HepG2 (cell line): ENCODE measurements around the gene LHPP. TPM values are rescaled to one million over a fixed set of nuclear protein-coding genes. Genes with fewer than 3 reads are reported as not detected.

Source experiments
- ATAC-seq: fragments of 200-7000 bp; cut with Tn5 transposase; 3 replicates; pipeline ENCODE4 v1.9.1; 2020; ENCODE audit warnings: mild to moderate bottlenecking, moderate library complexity
- BruUV-seq: library from RNA; stranded (reverse); fragments of 400-500 nt; replicated peaks from 2 replicates; lab custom pipeline; 2021; lab: Mats Ljungman, UMichigan
- CTCF ChIA-PET: fragments of 300-600 bp; formaldehyde crosslinking; extraction: SDS; loops from one replicate; lab custom pipeline; 2021; ENCODE audit warnings: low total read pairs, inconsistent platforms, low intra/inter-chr PET ratio; lab: Yijun Ruan, JAX
- POLR2A ChIA-PET: fragments of 350-600 bp; sonication (Branson Sonifier 250); formaldehyde crosslinking; loops from one replicate; lab custom pipeline; 2020; ENCODE audit warnings: antibody characterized with exemption, inconsistent platforms; lab: Yijun Ruan, JAX
- DNase-seq: peaks from one replicate; pipeline ENCODE4 v3.0.0-alpha.2; 2015; ENCODE audit warnings: low spot score
- FAIRE-seq: peaks from 3 replicates; lab custom pipeline; 2011; peaks lifted over from hg19 to GRCh38; lab: Jason Lieb, UNC
- H2AFZ ChIP-seq: one replicate; pipeline ENCODE4 v1.6.1; 2011; ENCODE audit warnings: low read length, inconsistent platforms
- H3K27ac ChIP-seq: fragments of 300-600 bp; 3 replicates; pipeline ENCODE4 v1.8.0; 2011; ENCODE audit warnings: mixed run types, mild to moderate bottlenecking, mixed read lengths, low read length, inconsistent platforms; ENCODE audit not compliant: insufficient read depth; ENCODE audit errors: extremely low read length
- H3K27me3 ChIP-seq, 2 experiments: fragments of 200-600 bp in 1 of 2; 2 replicates in 1 of 2; 3 replicates in 1 of 2; pipeline versions ENCODE4 v1.6.0 to v1.8.0; 2011; ENCODE audit warnings: low read length in 2 of 2, mild to moderate bottlenecking in 2 of 2, moderate library complexity in 2 of 2, inconsistent platforms in 1 of 2; ENCODE audit not compliant: insufficient read depth in 2 of 2, control insufficient read depth in 1 of 2
- H3K36me3 ChIP-seq, 2 experiments: fragments of 200-600 bp in 1 of 2; replicated peaks in 1 of 2; 2 replicates in 1 of 2; 3 replicates in 1 of 2; pipeline versions ENCODE4 v1.5.1 to v1.8.0; 2011; ENCODE audit warnings: low read length in 2 of 2, inconsistent platforms in 1 of 2; ENCODE audit not compliant: insufficient read depth in 2 of 2, control insufficient read depth in 1 of 2
- H3K4me1 ChIP-seq: 2 replicates; pipeline ENCODE4 v1.5.1; 2012; ENCODE audit warnings: low read length, inconsistent platforms; ENCODE audit not compliant: insufficient read depth
- H3K4me2 ChIP-seq: 2 replicates; pipeline ENCODE4 v1.6.0; 2011; ENCODE audit warnings: low read depth, low read length, inconsistent platforms
- H3K4me3 ChIP-seq, 3 experiments: fragments of 200-600 bp in 1 of 3; sonication (generic), shearing (Covaris generic) in 1 of 3; replicated peaks in 1 of 3; 2 replicates each; pipeline ENCODE4 v1.5.1; 2011 to 2016; ENCODE audit warnings: low read length in 3 of 3, inconsistent platforms in 2 of 3, low read depth in 2 of 3, mild to moderate bottlenecking in 2 of 3, control low read depth in 1 of 3, mixed read lengths in 1 of 3; ENCODE audit not compliant: insufficient read depth in 1 of 3
- H3K79me2 ChIP-seq: one replicate; pipeline ENCODE4 v1.6.1; 2011; ENCODE audit warnings: low read length, inconsistent platforms; ENCODE audit not compliant: insufficient read depth
- H3K9ac ChIP-seq: 2 replicates; pipeline ENCODE4 v1.6.0; 2011; ENCODE audit warnings: mild to moderate bottlenecking, low read depth, low read length, inconsistent platforms; ENCODE audit not compliant: insufficient read depth
- H3K9me3 ChIP-seq: 2 replicates; pipeline ENCODE4 v1.5.1; 2012; ENCODE audit warnings: mild to moderate bottlenecking, low read length
- H4K20me1 ChIP-seq: 2 replicates; pipeline ENCODE4 v1.6.0; 2011; ENCODE audit warnings: inconsistent platforms, mild to moderate bottlenecking, low read length, moderate library complexity; ENCODE audit not compliant: insufficient read depth
- CBX2 ChIP-seq, 2 experiments: fragments of 200-600 bp in 1 of 2; sonication (generic); formaldehyde crosslinking in 1 of 2; IDR thresholded peaks; 2 replicates each; pipeline versions ENCODE4 v1.7.0 to v1.8.1; 2018 to 2022; ENCODE audit warnings: low read depth in 2 of 2, low read length in 1 of 2, mild to moderate bottlenecking in 1 of 2, missing genetic modification reagents in 1 of 2
- DPF2 ChIP-seq: sonication (generic); formaldehyde crosslinking; IDR thresholded peaks from 2 replicates; pipeline ENCODE4 v1.4.0; 2020; ENCODE audit warnings: mild to moderate bottlenecking, low read depth, missing genetic modification reagents, borderline replicate concordance
- EEA1 ChIP-seq: sonication (generic); formaldehyde crosslinking; IDR thresholded peaks from 2 replicates; pipeline ENCODE4 v1.5.1; 2020; ENCODE audit warnings: mild to moderate bottlenecking, missing genetic modification reagents, borderline replicate concordance
- EHMT2 ChIP-seq: fragments of 200-600 bp; sonication (generic); IDR thresholded peaks from 2 replicates; pipeline ENCODE4 v1.7.0; 2017; ENCODE audit warnings: antibody characterized with exemption, low read depth, low read length, borderline replicate concordance
- MEIS2 ChIP-seq: sonication (generic); formaldehyde crosslinking; IDR thresholded peaks from 2 replicates; pipeline ENCODE4 v1.9.0; 2021; ENCODE audit warnings: mild to moderate bottlenecking, missing genetic modification reagents
- POLR2A ChIP-seq, 2 experiments: IDR thresholded peaks; 2 replicates each; pipeline ENCODE4 v1.6.1; 2011; ENCODE audit warnings: low read depth in 2 of 2, low read length in 2 of 2, mild to moderate bottlenecking in 1 of 2, moderate library complexity in 1 of 2; ENCODE audit not compliant: insufficient read depth in 1 of 2
- RNF219 ChIP-seq: sonication (generic); formaldehyde crosslinking; IDR thresholded peaks from 2 replicates; pipeline ENCODE4 v1.5.0; 2020; ENCODE audit warnings: mild to moderate bottlenecking, missing genetic modification reagents
- SATB2 ChIP-seq: sonication (generic); formaldehyde crosslinking; IDR thresholded peaks from 2 replicates; pipeline ENCODE4 v1.5.0; 2020; ENCODE audit warnings: missing genetic modification reagents
- SMARCE1 ChIP-seq: fragments of 450-650 bp; IDR thresholded peaks from 2 replicates; pipeline ENCODE4 v1.6.1; 2017; ENCODE audit warnings: borderline replicate concordance
- STAT5B ChIP-seq: sonication (generic); formaldehyde crosslinking; IDR thresholded peaks from 2 replicates; pipeline ENCODE4 v1.4.0; 2020; ENCODE audit warnings: missing genetic modification reagents
- TFDP2 ChIP-seq: sonication (generic); formaldehyde crosslinking; IDR thresholded peaks from 2 replicates; pipeline ENCODE4 v1.4.0; 2020; ENCODE audit warnings: missing genetic modification reagents
- TP53 ChIP-seq: sonication (generic); formaldehyde crosslinking; conservative IDR thresholded peaks from 2 replicates; pipeline ENCODE4 v1.4.0; 2020; ENCODE audit warnings: missing genetic modification reagents
- ZC3H13 ChIP-seq: sonication (generic); formaldehyde crosslinking; IDR thresholded peaks from 2 replicates; pipeline ENCODE4 v1.8.1; 2023; ENCODE audit warnings: mild to moderate bottlenecking, missing genetic modification reagents, moderate library complexity
- ZNF275 ChIP-seq: sonication (generic); formaldehyde crosslinking; IDR thresholded peaks from 2 replicates; pipeline ENCODE4 v1.8.0; 2022; ENCODE audit warnings: missing genetic modification reagents, mild to moderate bottlenecking, inconsistent platforms, borderline replicate concordance
- ZNF414 ChIP-seq: sonication (generic); formaldehyde crosslinking; IDR thresholded peaks from 2 replicates; pipeline ENCODE4 v1.5.0; 2020; ENCODE audit warnings: missing genetic modification reagents
- ZNF430 ChIP-seq: sonication (generic); formaldehyde crosslinking; IDR thresholded peaks from 2 replicates; pipeline ENCODE4 v1.9.0; 2021; ENCODE audit warnings: mild to moderate bottlenecking, missing genetic modification reagents
- ZNF451 ChIP-seq: sonication (generic); formaldehyde crosslinking; IDR thresholded peaks from 2 replicates; pipeline ENCODE4 v1.5.0; 2020; ENCODE audit warnings: mild to moderate bottlenecking, missing genetic modification reagents
- ZNF784 ChIP-seq: sonication (generic); formaldehyde crosslinking; IDR thresholded peaks from 2 replicates; pipeline ENCODE4 v1.5.1; 2020; ENCODE audit warnings: missing genetic modification reagents, mild to moderate bottlenecking, borderline replicate concordance
- ZSCAN22 ChIP-seq: sonication (generic); formaldehyde crosslinking; IDR thresholded peaks from 2 replicates; pipeline ENCODE4 v1.4.0; 2020; ENCODE audit warnings: mild to moderate bottlenecking, missing genetic modification reagents
- WGBS: methylation state at CpG from one replicate; pipeline ENCODE4 v1.1.6; 2017; ENCODE audit warnings: low lambda C conversion rate; 5-methylcytosine and 5-hydroxymethylcytosine counted together
- in situ Hi-C: cut with HindIII; loops from 2 replicates; pipeline ENCODE4 v1.10.0; 2017; ENCODE audit warnings: low pct_unique_long_range_greater_than_20kb; ENCODE audit not compliant: extremely low pct_ligation_motif_present
- intact Hi-C: fragments of 100-400 bp; cut with micrococcal nuclease; formaldehyde crosslinking; loops from one replicate; pipeline ENCODE4 v1.10.0; 2022; ENCODE audit not compliant: unreplicated experiment
- polyA plus RNA-seq, 8 experiments: library from polyadenylated mRNA; depleted of rRNA in 3 of 8; stranded (reverse) in 7 of 8; unstranded in 1 of 8; fragments of >200 nt; fragmentation: Illumina TruSeq in 4 of 8; extraction: Trizol in 4 of 8; gene quantifications; 2 replicates each; pipeline versions ENCODE4 v1.2.1 to v1.2.3, GENCODE V29; 2011 to 2016; ENCODE audit warnings: low read depth in 4 of 8, missing spikeins in 1 of 8, mixed read lengths in 1 of 8; ENCODE audit not compliant: insufficient read depth in 1 of 8
- total RNA-seq, 5 experiments: library from RNA; depleted of rRNA; stranded (reverse); fragments of >200 nt; fragmentation: Illumina TruSeq; extraction: Trizol; gene quantifications; 2 replicates each; pipeline ENCODE4 v1.2.3, GENCODE V29; 2016; ENCODE audit warnings: low read depth in 1 of 5

The LHPP gene
- total and polyA plus RNA-seq, 2 of the 13 experiments (the other 11 are each of a cell fraction or from before 2014, with no cell fraction given): 5.2 to 13.1 TPM

GRCh38 chr10:124593431-124593985 lies 131.9 kb downstream of the LHPP start:
- Histone ChIP-seq H4K20me1 (no peaks in the 10 kb centered on the region), H3K4me1 (peaks cover 42% of the 10 kb centered on the region), H3K9me3 (no peaks in the 10 kb centered on the region)
- no peak for TF ChIP-seq ZNF275 (CRISPR knock-in tag)
- TF ChIP-seq DPF2 (CRISPR knock-in tag): no peak
- no peak for TF ChIP-seq TFDP2 (CRISPR knock-in tag)
- no peak for TF ChIP-seq EHMT2
- no peak for TF ChIP-seq TP53 (CRISPR knock-in tag)
- no peak for TF ChIP-seq SMARCE1
- TF ChIP-seq ZC3H13: no peak
- TF ChIP-seq CBX2 (IDR thresholded peaks at IDR 0.05; ENCODE audit: low read depth, low read length): no peak
- no peak for TF ChIP-seq CBX2 (CRISPR knock-in tag; IDR thresholded peaks at IDR 0.05; ENCODE audit: low read depth)
- no peak for TF ChIP-seq ZSCAN22
- TF ChIP-seq ZNF414 (CRISPR knock-in tag): no peak
- no peak for TF ChIP-seq STAT5B (CRISPR knock-in tag)
- no peak for TF ChIP-seq ZNF451 (CRISPR knock-in tag)
- TF ChIP-seq MEIS2 (CRISPR knock-in tag): no peak
- no peak for TF ChIP-seq EEA1 (CRISPR knock-in tag)
- no peak for TF ChIP-seq POLR2A (IDR thresholded peaks at IDR 0.05; ENCODE audit: insufficient read depth in 1 of 2, low read depth in 2 of 2, low read length in 2 of 2)
- no peak for TF ChIP-seq SATB2 (CRISPR knock-in tag)
- TF ChIP-seq RNF219 (CRISPR knock-in tag): no peak
- no peak for TF ChIP-seq ZNF430
- TF ChIP-seq ZNF784 (CRISPR knock-in tag): no peak
- TF ChIP-seq, all 625 proteins: peak for 0
- FAIRE-seq (no peak), ATAC-seq (no peak), DNase-seq (no peak)
- Histone ChIP-seq H3K4me2 (no peak overlapping the region), H3K27ac (no peak overlapping the region), H3K27me3 (no peaks in the 10 kb centered on the region), H2AFZ (no peak overlapping the region), H3K9ac (no peak overlapping the region), H3K79me2 (no peaks in the 10 kb centered on the region), H3K4me3 (no peak overlapping the region), H3K36me3 (no peaks in the 10 kb centered on the region)
- ChIA-PET POLR2A (interaction anchor here (1.1 kb wide), 1 partner anchor 13 kb away, joined by 4 read pairs; no protein-coding TSS in a partner anchor), CTCF (no interaction called here)
- BruUV-seq: no TSS peak
- in situ Hi-C loops (no loop called here), intact Hi-C loops (no loop called here)
- WGBS: 51% methylated on average over 3 of the region's 17 CpGs
